IMR-90 (cell line): ENCODE results near the gene CASS4. TPM values are rescaled to one million over a fixed set of nuclear protein-coding genes. Genes with fewer than 3 reads are reported as not detected.

Experiments
- ATAC-seq: fragments of 200-7000 bp; cut with Tn5 transposase; 2 replicates; pipeline ENCODE4 v1.9.1; 2020; ENCODE audit warnings: low read depth, mild to moderate bottlenecking, moderate library complexity
- BruUV-seq: library from RNA; stranded (reverse); fragments of 400-500 nt; replicated peaks from 2 replicates; lab custom pipeline; 2021; lab: Mats Ljungman, UMichigan
- CTCF ChIA-PET: fragments of 300-600 bp; formaldehyde crosslinking; extraction: SDS; loops from one replicate; lab custom pipeline; 2021; ENCODE audit warnings: antibody characterized with exemption; lab: Yijun Ruan, JAX
- POLR2A ChIA-PET: fragments of 300-600 bp; sonication (Branson Sonifier 250); formaldehyde crosslinking; loops from one replicate; lab custom pipeline; 2022; ENCODE audit warnings: antibody characterized with exemption; ENCODE audit not compliant: unreplicated experiment; lab: Charles Lee
- DNase-seq: peaks from one replicate; pipeline ENCODE4 v3.0.0; 2013
- H2AFZ ChIP-seq: replicated peaks from 2 replicates; pipeline ENCODE3; 2013; ENCODE audit warnings: low read length, mild to moderate bottlenecking; ENCODE audit not compliant: poor library complexity
- H2AK5ac ChIP-seq: 2 replicates; pipeline ENCODE4 v1.6.1; 2013; ENCODE audit warnings: low read depth, low read length, inconsistent platforms
- H2AK9ac ChIP-seq: replicated peaks from 2 replicates; pipeline ENCODE3; 2013; ENCODE audit warnings: mild to moderate bottlenecking, low read depth, low read length, moderate library complexity; ENCODE audit not compliant: poor library complexity
- H2BK120ac ChIP-seq: 2 replicates; pipeline ENCODE4 v1.6.1; 2013; ENCODE audit warnings: low read depth, low read length, inconsistent platforms
- H2BK15ac ChIP-seq: 3 replicates; pipeline ENCODE4 v1.6.1; 2013; ENCODE audit warnings: low read depth, low read length, inconsistent platforms
- H2BK20ac ChIP-seq: 2 replicates; pipeline ENCODE4 v1.6.1; 2013; ENCODE audit warnings: low read depth, mild to moderate bottlenecking, inconsistent platforms, low read length, moderate library complexity
- H2BK5ac ChIP-seq: 2 replicates; pipeline ENCODE4 v1.6.1; 2013; ENCODE audit warnings: mild to moderate bottlenecking, low read depth, low read length, inconsistent platforms; ENCODE audit not compliant: poor library complexity, severe bottlenecking
- H3K14ac ChIP-seq: replicated peaks from 2 replicates; pipeline ENCODE4 v1.6.1; 2013; ENCODE audit warnings: low read depth, low read length, inconsistent platforms
- H3K18ac ChIP-seq: 2 replicates; pipeline ENCODE4 v1.6.1; 2013; ENCODE audit warnings: low read depth, low read length, control low read depth
- H3K23ac ChIP-seq: 2 replicates; pipeline ENCODE4 v1.6.1; 2013; ENCODE audit warnings: low read depth, low read length, inconsistent platforms
- H3K27ac ChIP-seq: 2 replicates; pipeline ENCODE4 v1.5.1; 2013; ENCODE audit warnings: mild to moderate bottlenecking, control low read depth, low read length; ENCODE audit not compliant: insufficient read depth
- H3K27me3 ChIP-seq: 2 replicates; pipeline ENCODE4 v1.6.1; 2013; ENCODE audit warnings: low read length; ENCODE audit not compliant: control insufficient read depth, insufficient read depth
- H3K36me3 ChIP-seq: 2 replicates; pipeline ENCODE4 v1.6.1; 2013; ENCODE audit warnings: low read length, mixed read lengths; ENCODE audit not compliant: control insufficient read depth, insufficient read depth
- H3K4ac ChIP-seq: 2 replicates; pipeline ENCODE4 v1.6.1; 2013; ENCODE audit warnings: low read depth, low read length, inconsistent platforms
- H3K4me1 ChIP-seq: 2 replicates; pipeline ENCODE4 v1.6.1; 2013; ENCODE audit warnings: low read length, mixed read lengths; ENCODE audit not compliant: control insufficient read depth, insufficient read depth
- H3K4me2 ChIP-seq: 2 replicates; pipeline ENCODE4 v1.6.1; 2013; ENCODE audit warnings: low read depth, mild to moderate bottlenecking, control low read depth, low read length, moderate library complexity
- H3K4me3 ChIP-seq: 2 replicates; pipeline ENCODE4 v1.5.1; 2013; ENCODE audit warnings: low read depth, mild to moderate bottlenecking, control low read depth, low read length, moderate library complexity; ENCODE audit not compliant: insufficient read depth
- H3K56ac ChIP-seq: 2 replicates; pipeline ENCODE4 v1.6.1; 2013; ENCODE audit warnings: low read length, inconsistent platforms; ENCODE audit not compliant: insufficient read depth; ENCODE audit errors: extremely low read depth
- H3K79me1 ChIP-seq, 2 experiments: 2 replicates each; pipeline ENCODE4 v1.6.1; 2013; ENCODE audit warnings: low read length in 2 of 2, inconsistent platforms in 1 of 2, low read depth in 1 of 2
- H3K9ac ChIP-seq: 2 replicates; pipeline ENCODE4 v1.6.1; 2013; ENCODE audit warnings: low read depth, low read length, control low read depth
- H3K9me1 ChIP-seq: 2 replicates; pipeline ENCODE4 v1.6.1; 2013; ENCODE audit warnings: low read length, inconsistent platforms; ENCODE audit not compliant: insufficient read depth
- H3K9me3 ChIP-seq: 2 replicates; pipeline ENCODE4 v1.6.1; 2013; ENCODE audit warnings: low read length; ENCODE audit not compliant: control insufficient read depth, insufficient read depth
- H4K20me1 ChIP-seq: 2 replicates; pipeline ENCODE4 v1.6.1; 2013; ENCODE audit warnings: low read length, inconsistent platforms; ENCODE audit not compliant: insufficient read depth
- H4K5ac ChIP-seq: 2 replicates; pipeline ENCODE4 v1.6.1; 2013; ENCODE audit warnings: mild to moderate bottlenecking, low read depth, low read length, control low read depth
- H4K8ac ChIP-seq, 2 experiments: 2 replicates each; pipeline ENCODE4 v1.6.1; 2013; ENCODE audit warnings: low read depth in 2 of 2, low read length in 2 of 2, control low read depth in 1 of 2, inconsistent platforms in 1 of 2
- H4K91ac ChIP-seq: 2 replicates; pipeline ENCODE4 v1.6.1; 2013; ENCODE audit warnings: low read depth, low read length, inconsistent platforms; ENCODE audit not compliant: insufficient read depth
- BHLHE40 ChIP-seq: fragments of 150-350 bp; IDR thresholded peaks from 2 replicates; pipeline ENCODE4 v1.6.1; 2016; ENCODE audit warnings: mild to moderate bottlenecking, low read depth, low read length
- CEBPB ChIP-seq: IDR thresholded peaks from 2 replicates; pipeline ENCODE4 v1.6.1; 2012; ENCODE audit warnings: low read depth, low read length, improper control_type of control experiment
- CHD1 ChIP-seq: IDR thresholded peaks from 2 replicates; pipeline ENCODE4 v1.6.1; 2012; ENCODE audit warnings: low read depth, low read length, improper control_type of control experiment
- FOS ChIP-seq: fragments of 150-350 bp; IDR thresholded peaks from 2 replicates; pipeline ENCODE4 v1.6.1; 2016; ENCODE audit warnings: low read depth, low read length
- MAFK ChIP-seq: IDR thresholded peaks from 2 replicates; pipeline ENCODE4 v1.6.1; 2012; ENCODE audit warnings: low read depth, low read length, improper control_type of control experiment
- MAZ ChIP-seq: IDR thresholded peaks from 2 replicates; pipeline ENCODE4 v1.6.1; 2012; ENCODE audit warnings: low read depth, mild to moderate bottlenecking, low read length, improper control_type of control experiment, moderate library complexity, borderline replicate concordance
- MXI1 ChIP-seq: IDR thresholded peaks from 2 replicates; pipeline ENCODE4 v1.6.1; 2012; ENCODE audit warnings: low read depth, mild to moderate bottlenecking, low read length, moderate library complexity, borderline replicate concordance
- NFE2L2 ChIP-seq: fragments of 150-350 bp; IDR thresholded peaks from 2 replicates; pipeline ENCODE4 v1.6.1; 2016; ENCODE audit warnings: low read depth, mild to moderate bottlenecking, low read length
- POLR2A ChIP-seq: IDR thresholded peaks from 2 replicates; pipeline ENCODE4 v1.6.1; 2012; ENCODE audit warnings: mild to moderate bottlenecking, low read depth, low read length
- RAD21 ChIP-seq: IDR thresholded peaks from 2 replicates; pipeline ENCODE4 v1.6.1; 2012; ENCODE audit warnings: low read length, improper control_type of control experiment
- RCOR1 ChIP-seq: IDR thresholded peaks from 2 replicates; pipeline ENCODE4 v1.6.1; 2012; ENCODE audit warnings: mild to moderate bottlenecking, low read length, improper control_type of control experiment; ENCODE audit not compliant: insufficient replicate concordance
- RFX5 ChIP-seq: IDR thresholded peaks from 2 replicates; pipeline ENCODE4 v1.8.0; 2012; ENCODE audit warnings: low read depth, mild to moderate bottlenecking, low read length, moderate library complexity
- SMC3 ChIP-seq: fragments of 150-350 bp; IDR thresholded peaks from 2 replicates; pipeline ENCODE4 v1.6.1; 2016; ENCODE audit warnings: low read depth, mild to moderate bottlenecking, antibody characterized with exemption, low read length, moderate library complexity
- WGBS, 2 experiments: methylation state at CpG; one replicate each; pipeline versions ENCODE4 v1.1.5 to v1.1.7; 2013; ENCODE audit warnings: missing lambda C conversion rate in 2 of 2; ENCODE audit not compliant: insufficient read length in 1 of 2; ENCODE audit errors: extremely low coverage in 2 of 2; 5-methylcytosine and 5-hydroxymethylcytosine counted together
- dilution Hi-C: fragments of 300-500 bp; cut with HindIII; formaldehyde crosslinking; loops from one replicate; pipeline ENCODE4 v1.14.3; 2018; ENCODE audit warnings: low sequenced_read_pairs; ENCODE audit not compliant: unreplicated experiment
- in situ Hi-C: fragments of 300-500 bp; cut with MboI; formaldehyde crosslinking; loops from 3 replicates; pipeline ENCODE4 v1.14.3; 2019; ENCODE audit warnings: low sequenced_read_pairs, inconsistent platforms, mixed read lengths
- intact Hi-C: fragments of 100-400 bp; cut with micrococcal nuclease; formaldehyde crosslinking; loops from 2 replicates; pipeline ENCODE4 v1.10.0; 2022
- polyA plus RNA-seq, 3 experiments: library from polyadenylated mRNA; depleted of rRNA; stranded (reverse); fragments of >200 nt; gene quantifications; 2 replicates each; pipeline ENCODE4 v1.2.3, GENCODE V29; 2012; ENCODE audit warnings: low replicate concordance in 1 of 3
- total RNA-seq: library from RNA; depleted of rRNA; stranded (reverse); fragments of >200 nt; gene quantifications from 2 replicates; pipeline ENCODE4 v1.2.3, GENCODE V29; 2012
- TF ChIP-seq, protein P1 (sequence below): fragments of 150-350 bp; IDR thresholded peaks from 2 replicates; pipeline ENCODE4 v1.6.1; 2017; ENCODE audit warnings: mild to moderate bottlenecking, antibody characterized with exemption, low read length, low read depth
- TF ChIP-seq, protein P2 (sequence below): conservative IDR thresholded peaks from 2 replicates; pipeline ENCODE4 v1.5.1; 2012; ENCODE audit warnings: mild to moderate bottlenecking, low read depth, low read length, improper control_type of control experiment
- TF ChIP-seq, protein P3 (sequence below): fragments of 150-350 bp; IDR thresholded peaks from 2 replicates; pipeline ENCODE4 v1.6.1; 2016; ENCODE audit warnings: low read depth, mild to moderate bottlenecking, low read length, moderate library complexity, borderline replicate concordance

The CASS4 gene
- total and polyA plus RNA-seq, 2 of the 4 experiments (the other 2 are of a cell fraction), result 25.8 to 26.5 TPM

DNA sequence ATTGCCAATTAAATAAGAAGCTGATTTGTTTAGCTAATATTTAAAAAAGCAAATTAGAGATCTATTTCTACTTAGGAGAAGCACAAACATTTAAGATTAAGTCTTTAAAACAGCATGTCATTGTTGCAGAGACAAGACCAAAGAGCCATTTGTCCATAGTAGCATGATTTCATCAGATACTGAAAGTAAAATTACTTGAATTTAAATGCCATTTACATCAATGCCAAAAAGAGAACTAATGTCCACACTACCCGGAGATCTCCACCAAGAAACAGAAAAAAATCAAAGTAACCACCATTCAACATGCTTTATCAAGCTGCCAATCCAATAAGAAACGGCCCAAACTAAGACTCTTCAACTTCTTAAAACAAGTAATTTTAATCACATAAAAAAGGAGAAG, 35.7 kb upstream of the CASS4 start:
- no peak overlapping the region; the same call in 1 of the 2 replicates for H4K5ac ChIP-seq
- H2BK5ac ChIP-seq, result no peak overlapping the region
- no peak overlapping the region for H4K91ac ChIP-seq
- TF ChIP-seq RFX5 (no peak), RCOR1 (no peak), CEBPB (no peak), MXI1 (no peak), CHD1 (no peak), FOS (no peak), MAFK (no peak), NFE2L2 (no peak), SMC3 (no peak), POLR2A (no peak), RAD21 (no peak), BHLHE40 (no peak), MAZ (no peak)
- TF ChIP-seq, protein P1, sequence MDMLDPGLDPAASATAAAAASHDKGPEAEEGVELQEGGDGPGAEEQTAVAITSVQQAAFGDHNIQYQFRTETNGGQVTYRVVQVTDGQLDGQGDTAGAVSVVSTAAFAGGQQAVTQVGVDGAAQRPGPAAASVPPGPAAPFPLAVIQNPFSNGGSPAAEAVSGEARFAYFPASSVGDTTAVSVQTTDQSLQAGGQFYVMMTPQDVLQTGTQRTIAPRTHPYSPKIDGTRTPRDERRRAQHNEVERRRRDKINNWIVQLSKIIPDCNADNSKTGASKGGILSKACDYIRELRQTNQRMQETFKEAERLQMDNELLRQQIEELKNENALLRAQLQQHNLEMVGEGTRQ, result no peak
- TF ChIP-seq, protein P2, sequence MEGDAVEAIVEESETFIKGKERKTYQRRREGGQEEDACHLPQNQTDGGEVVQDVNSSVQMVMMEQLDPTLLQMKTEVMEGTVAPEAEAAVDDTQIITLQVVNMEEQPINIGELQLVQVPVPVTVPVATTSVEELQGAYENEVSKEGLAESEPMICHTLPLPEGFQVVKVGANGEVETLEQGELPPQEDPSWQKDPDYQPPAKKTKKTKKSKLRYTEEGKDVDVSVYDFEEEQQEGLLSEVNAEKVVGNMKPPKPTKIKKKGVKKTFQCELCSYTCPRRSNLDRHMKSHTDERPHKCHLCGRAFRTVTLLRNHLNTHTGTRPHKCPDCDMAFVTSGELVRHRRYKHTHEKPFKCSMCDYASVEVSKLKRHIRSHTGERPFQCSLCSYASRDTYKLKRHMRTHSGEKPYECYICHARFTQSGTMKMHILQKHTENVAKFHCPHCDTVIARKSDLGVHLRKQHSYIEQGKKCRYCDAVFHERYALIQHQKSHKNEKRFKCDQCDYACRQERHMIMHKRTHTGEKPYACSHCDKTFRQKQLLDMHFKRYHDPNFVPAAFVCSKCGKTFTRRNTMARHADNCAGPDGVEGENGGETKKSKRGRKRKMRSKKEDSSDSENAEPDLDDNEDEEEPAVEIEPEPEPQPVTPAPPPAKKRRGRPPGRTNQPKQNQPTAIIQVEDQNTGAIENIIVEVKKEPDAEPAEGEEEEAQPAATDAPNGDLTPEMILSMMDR, result no peak
- TF ChIP-seq, protein P3, sequence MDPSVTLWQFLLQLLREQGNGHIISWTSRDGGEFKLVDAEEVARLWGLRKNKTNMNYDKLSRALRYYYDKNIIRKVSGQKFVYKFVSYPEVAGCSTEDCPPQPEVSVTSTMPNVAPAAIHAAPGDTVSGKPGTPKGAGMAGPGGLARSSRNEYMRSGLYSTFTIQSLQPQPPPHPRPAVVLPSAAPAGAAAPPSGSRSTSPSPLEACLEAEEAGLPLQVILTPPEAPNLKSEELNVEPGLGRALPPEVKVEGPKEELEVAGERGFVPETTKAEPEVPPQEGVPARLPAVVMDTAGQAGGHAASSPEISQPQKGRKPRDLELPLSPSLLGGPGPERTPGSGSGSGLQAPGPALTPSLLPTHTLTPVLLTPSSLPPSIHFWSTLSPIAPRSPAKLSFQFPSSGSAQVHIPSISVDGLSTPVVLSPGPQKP, result no peak
- ChIA-PET CTCF (no interaction called here), POLR2A (no interaction called here)
- H3K18ac ChIP-seq, result no peak overlapping the region
- peaks cover 9% of the 10 kb centered on the region for H3K9me1 ChIP-seq
- H3K27ac ChIP-seq, result no peak overlapping the region
- intact Hi-C loops (no loop called here), dilution Hi-C loops (no loop called here), in situ Hi-C loops (loop anchor here (25.0 kb wide), 1 partner anchor 986 kb away; the partner anchor contains the start of gene RAE1)
- WGBS, 2 experiments, result 80% methylated on average over 1 of the region's 2 CpGs; no CpG with 5 or more reads in 1 of the 2 experiments
- H3K23ac ChIP-seq, result no peak overlapping the region
- DNase-seq, result no peak
- H3K27me3 ChIP-seq, result no peaks in the 10 kb centered on the region
- H3K9ac ChIP-seq, result no peak overlapping the region
- no peak overlapping the region for H3K14ac ChIP-seq
- H3K4me3 ChIP-seq, result no peak overlapping the region
- H2AFZ ChIP-seq, result no peak overlapping the region
- no peak overlapping the region; the same call in 1 of the 2 replicates for H3K4me2 ChIP-seq
- H2BK120ac ChIP-seq, result no peak overlapping the region
- H3K36me3 ChIP-seq, result peaks cover 14% of the 10 kb centered on the region
- no peaks in the 10 kb centered on the region; the same call in 1 of the 2 replicates for H3K4me1 ChIP-seq
- BruUV-seq, result no TSS peak
- no peaks in the 10 kb centered on the region for H3K9me3 ChIP-seq
- no peak overlapping the region for H2BK15ac ChIP-seq
- H3K4ac ChIP-seq, result no peak overlapping the region
- H3K56ac ChIP-seq, result no peak overlapping the region
- no peak overlapping the region for H2AK9ac ChIP-seq
- H2AK5ac ChIP-seq, result no peak overlapping the region
- H2BK20ac ChIP-seq, result no peak overlapping the region
- H4K20me1 ChIP-seq, result no peaks in the 10 kb centered on the region
- H4K8ac ChIP-seq, result no peak overlapping the region
- H3K79me1 ChIP-seq, result peaks cover 52 to 69% of the 10 kb centered on the region in 2 experiments
- ATAC-seq, result no peak
